ENCODE measurements around the gene CAMTA1. TPM values are rescaled to one million over a fixed set of nuclear protein-coding genes. Genes with fewer than 3 reads are reported as not detected.

The CAMTA1 gene
- total RNA-seq, 3 donors from 2014 or later: 73.4 to 114 (median 82.6) TPM

DNA sequence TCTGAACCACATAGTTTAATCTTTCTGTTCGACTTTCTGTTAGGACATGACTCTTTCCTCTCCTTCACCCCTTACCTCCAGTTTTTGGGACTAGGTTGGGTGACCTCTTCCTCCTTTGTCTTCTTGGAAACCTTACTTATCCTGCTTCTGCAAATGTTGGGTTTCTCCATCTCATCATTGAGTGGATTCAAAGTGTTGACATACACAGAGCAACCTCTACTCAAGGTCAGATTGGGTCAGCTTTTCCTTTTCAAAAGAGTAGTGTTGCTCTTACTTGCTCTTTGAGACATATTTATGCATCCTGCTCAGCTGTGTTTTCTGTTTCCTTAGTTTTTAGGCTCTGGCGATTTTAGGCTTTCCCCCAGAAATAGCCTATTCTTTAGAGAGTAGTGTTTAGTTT is 3.7 kb downstream of the CAMTA1 start:
- peaks cover 8% of the 10 kb centered on the region for H3K4me1 ChIP-seq (ENCODE audit: low read depth)
- no peaks in the 10 kb centered on the region for H3K9me3 ChIP-seq
- ATAC-seq: no peak
- intact Hi-C loops (cut with DNase I, micrococcal nuclease): no loop called here
- TF ChIP-seq CTCF (IDR thresholded peaks at IDR 0.05): no peak
- no peak overlapping the region for H3K4me3 ChIP-seq
- no peaks in the 10 kb centered on the region for H3K36me3 ChIP-seq (ENCODE audit: low read depth)
- DNase-seq: no peak

GRCh38 chr1:6790146-6790545 is 4.9 kb downstream of the CAMTA1 start:
- H3K4me1 ChIP-seq (ENCODE audit: low read depth): peaks cover 8% of the 10 kb centered on the region
- no peak for TF ChIP-seq CTCF (IDR thresholded peaks at IDR 0.05)
- no peaks in the 10 kb centered on the region for H3K36me3 ChIP-seq (ENCODE audit: low read depth)
- no peak for ATAC-seq
- no peak overlapping the region for H3K4me3 ChIP-seq
- DNase-seq: no peak
- no peaks in the 10 kb centered on the region for H3K9me3 ChIP-seq
- intact Hi-C loops (cut with DNase I, micrococcal nuclease): loop anchor here (10.0 kb wide), 2 partner anchors 105 to 275 kb away; no protein-coding TSS in a partner anchor

DNA sequence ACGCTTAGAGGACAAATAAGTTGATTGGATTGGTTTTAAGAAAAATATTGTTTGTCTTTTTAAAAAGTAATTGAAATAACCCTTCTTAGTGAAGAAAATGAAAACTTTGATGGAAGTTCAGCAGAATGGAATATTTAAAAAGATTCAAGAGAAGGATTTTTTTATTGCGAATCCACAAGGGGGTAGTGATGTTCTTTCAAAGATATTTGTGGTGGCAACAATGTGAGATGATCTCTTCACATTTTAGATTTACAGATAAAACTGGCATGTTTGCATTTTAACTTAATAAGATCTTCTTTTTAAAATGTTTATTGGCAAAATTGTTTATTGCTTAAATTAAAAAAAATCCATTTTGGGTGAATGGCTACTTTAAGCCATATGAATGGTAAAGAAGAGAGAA is 8.9 kb downstream of the CAMTA1 start:
- Histone ChIP-seq H3K36me3 (ENCODE audit: low read depth) (no peaks in the 10 kb centered on the region), H3K4me1 (ENCODE audit: low read depth) (no peaks in the 10 kb centered on the region), H3K9me3 (no peaks in the 10 kb centered on the region), H3K4me3 (no peak overlapping the region)
- DNase-seq: no peak
- no peak for TF ChIP-seq CTCF (IDR thresholded peaks at IDR 0.05)
- ATAC-seq: no peak
- intact Hi-C loops (cut with DNase I, micrococcal nuclease): loop anchor here (10.0 kb wide), 2 partner anchors 101 to 271 kb away; no protein-coding TSS in a partner anchor

- no peak for TF ChIP-seq CTCF (IDR thresholded peaks at IDR 0.05)
- Histone ChIP-seq H3K9me3 (no peaks in the 10 kb centered on the region), H3K4me1 (ENCODE audit: low read depth) (no peaks in the 10 kb centered on the region), H3K4me3 (no peak overlapping the region), H3K36me3 (ENCODE audit: low read depth) (no peaks in the 10 kb centered on the region)
- no peak for ATAC-seq
- DNase-seq: no peak
- intact Hi-C loops (cut with DNase I, micrococcal nuclease): loop anchor here (10.0 kb wide), 2 partner anchors 100 to 270 kb away; no protein-coding TSS in a partner anchor
Measured at GRCh38 chr1:6795203-6795602, 9.9 kb downstream of the CAMTA1 start.

GRCh38 chr1:6795661-6796060 is 10.4 kb downstream of the CAMTA1 start:
- H3K36me3 ChIP-seq (ENCODE audit: low read depth): no peaks in the 10 kb centered on the region
- DNase-seq (no peak), ATAC-seq (peak; percentile 22)
- H3K9me3 ChIP-seq: no peaks in the 10 kb centered on the region
- H3K4me1 ChIP-seq (ENCODE audit: low read depth): peaks cover 2% of the 10 kb centered on the region
- no peak overlapping the region for H3K4me3 ChIP-seq
- no peak for TF ChIP-seq CTCF (IDR thresholded peaks at IDR 0.05)
- intact Hi-C loops (cut with DNase I, micrococcal nuclease): loop anchor here (10.0 kb wide), 2 partner anchors 99 to 269 kb away; no protein-coding TSS in a partner anchor

GRCh38 chr1:6796095-6796494 is 10.8 kb downstream of the CAMTA1 start:
- H3K9me3 ChIP-seq: no peaks in the 10 kb centered on the region
- ATAC-seq: no peak
- no peak for DNase-seq
- peaks cover 6% of the 10 kb centered on the region for H3K4me1 ChIP-seq (ENCODE audit: low read depth)
- intact Hi-C loops (cut with DNase I, micrococcal nuclease): loop anchor here (10.0 kb wide), 2 partner anchors 99 to 269 kb away; no protein-coding TSS in a partner anchor
- no peak for TF ChIP-seq CTCF (IDR thresholded peaks at IDR 0.05)
- H3K36me3 ChIP-seq (ENCODE audit: low read depth): no peaks in the 10 kb centered on the region
- H3K4me3 ChIP-seq: no peak overlapping the region

All from mucosa of descending colon (tissue), 3 donors.